Naive thymus-derived CD8-positive, alpha-beta T cell (primary cell): ENCODE results near the gene ZNF219. TPM values are rescaled to one million over a fixed set of nuclear protein-coding genes. Genes with fewer than 3 reads are reported as not detected.

ENCODE experiments used
- ATAC-seq, 2 donors: fragments of 150-1000 bp; cut with Tn5 transposase in 1 of 2; sonication (Bioruptor Pico), chemical (Tn5 transposase) in 1 of 2; 1 replicate in 1 of 2; 2 replicates in 1 of 2; pipeline ENCODE4 v1.10.0; 2021; ENCODE audit warnings: mild to moderate bottlenecking in 2 of 2, moderate library complexity in 2 of 2
- POLR2A ChIA-PET: fragments of 350-600 bp; sonication (Branson Sonifier 250); formaldehyde crosslinking; loops from one replicate; lab custom pipeline; 2021; ENCODE audit warnings: antibody characterized with exemption; lab: Charles Lee
- DNase-seq, 10 donors: peaks; one replicate each; pipeline versions ENCODE4 v3.0.0 to v3.0.0-alpha.2; 2020 to 2022
- H3K27ac Mint-ChIP-seq, 10 donors: one replicate each; pipeline ENCODE4 v1.8.0; 2020 to 2022; ENCODE audit warnings: mild to moderate bottlenecking in 10 of 10, mixed read lengths in 10 of 10, moderate library complexity in 4 of 10, inconsistent platforms in 1 of 10
- H3K27me3 Mint-ChIP-seq, 5 donors: one replicate each; pipeline ENCODE4 v1.8.0; 2021 to 2022; ENCODE audit warnings: mixed read lengths in 5 of 5
- H3K36me3 Mint-ChIP-seq, 3 donors: one replicate each; pipeline ENCODE4 v1.8.0; 2020 to 2022; ENCODE audit warnings: mixed read lengths in 3 of 3, mild to moderate bottlenecking in 2 of 3, inconsistent platforms in 1 of 3
- H3K4me1 Mint-ChIP-seq, 4 donors: one replicate each; pipeline ENCODE4 v1.8.0; 2021 to 2022; ENCODE audit warnings: mixed read lengths in 4 of 4
- H3K4me3 Mint-ChIP-seq, 10 donors: one replicate each; pipeline ENCODE4 v1.8.0; 2020 to 2022; ENCODE audit warnings: mild to moderate bottlenecking in 10 of 10, mixed read lengths in 10 of 10, moderate library complexity in 6 of 10, inconsistent platforms in 1 of 10
- H3K9me3 Mint-ChIP-seq, 9 donors: one replicate each; pipeline ENCODE4 v1.8.0; 2020 to 2022; ENCODE audit warnings: mixed read lengths in 9 of 9, mild to moderate bottlenecking in 3 of 9, inconsistent platforms in 1 of 9, moderate library complexity in 1 of 9
- polyA plus RNA-seq, 3 donors: library from polyadenylated mRNA; unstranded; fragments of 300-500 nt; fragmentation: Illumina TruSeq; gene quantifications; one replicate each; pipeline ENCODE4 v1.2.3, GENCODE V29; 2021
- total RNA-seq, 8 experiments: library from RNA in 2 of 8; stranded (reverse) in 2 of 8; gene quantifications; one replicate each; pipeline ENCODE4 v1.2.3 and lab custom pipeline; 2021 to 2026

Gene ZNF219
- total and polyA plus RNA-seq, 5 experiments from 2014 or later, result 1.7 to 7.7 (median 3.6) TPM

- DNase-seq (no peak), ATAC-seq (no peak)
- Mint-ChIP-seq H3K36me3 (no peaks in the 10 kb centered on the region), H3K4me3 (no peak overlapping the region), H3K27ac (peak overlapping the region in 1 of 10 donors; percentile 46), H3K4me1 (peaks cover 7 to 13% (median 11%) of the 10 kb centered on the region in 4 donors), H3K27me3 (no peaks in the 10 kb centered on the region), H3K9me3 (no peaks in the 10 kb centered on the region)
- POLR2A ChIA-PET, result interaction anchor here (1.1 kb wide), 1 partner anchor 94 kb away, joined by 3 read pairs; no protein-coding TSS in a partner anchor
These were observed 10.3 kb upstream of the ZNF219 start for GRCh38 chr14:21108791-21109190.

- DNase-seq (no peak), ATAC-seq (no peak)
- Mint-ChIP-seq H3K4me3 (no peak overlapping the region), H3K4me1 (peaks cover 10 to 24% (median 17%) of the 10 kb centered on the region in 4 donors), H3K9me3 (no peaks in the 10 kb centered on the region), H3K27me3 (no peaks in the 10 kb centered on the region), H3K36me3 (no peaks in the 10 kb centered on the region), H3K27ac (peak overlapping the region in 2 of 10 donors; percentile 16 to 49)
- POLR2A ChIA-PET, result no interaction called here
These were observed 8.9 kb upstream of the ZNF219 start for GRCh38 chr14:21107283-21107800.

- ATAC-seq (no peak), DNase-seq (peak; percentile 64 to 83 (median 74))
- H3K4me1 Mint-ChIP-seq, result peaks cover 10 to 25% (median 19%) of the 10 kb centered on the region in 4 donors
- POLR2A ChIA-PET, result no interaction called here
- H3K27me3 Mint-ChIP-seq, result no peaks in the 10 kb centered on the region
- no peaks in the 10 kb centered on the region for H3K36me3 Mint-ChIP-seq
- peak overlapping the region in 8 of 10 donors; percentile 12 to 71 (median 36) for H3K4me3 Mint-ChIP-seq
- no peaks in the 10 kb centered on the region for H3K9me3 Mint-ChIP-seq
- peak overlapping the region in 8 of 10 donors; percentile 16 to 80 (median 44) for H3K27ac Mint-ChIP-seq
These were observed 8.2 kb upstream of the ZNF219 start for GRCh38 chr14:21106498-21107282.

GRCh38 chr14:21106176-21106497, 7.7 kb upstream of the ZNF219 start:
- ATAC-seq (no peak), DNase-seq (no peak)
- Mint-ChIP-seq H3K27me3 (no peaks in the 10 kb centered on the region), H3K27ac (peak overlapping the region in 1 of 10 donors; percentile 21), H3K4me3 (peak overlapping the region in 1 of 10 donors; percentile 15), H3K9me3 (no peaks in the 10 kb centered on the region), H3K4me1 (peaks cover 10 to 25% (median 19%) of the 10 kb centered on the region in 4 donors), H3K36me3 (no peaks in the 10 kb centered on the region)
- POLR2A ChIA-PET, result interaction anchor here (1.6 to 3.7 kb wide), 3 partner anchors 12 to 91 kb away, joined by 8 to 66 read pairs (median 15); partner anchors contain the start of gene ARHGEF40

- peak overlapping the region in 6 of 10 donors; percentile 55 to 98 (median 92) for H3K27ac Mint-ChIP-seq
- H3K27me3 Mint-ChIP-seq, result peaks cover 0 to 2% (median 0%) of the 10 kb centered on the region in 5 donors
- no peaks in the 10 kb centered on the region for H3K9me3 Mint-ChIP-seq
- peak overlapping the region in 3 of 10 donors; percentile 65 to 88 (median 87) for H3K4me3 Mint-ChIP-seq
- peaks cover 10 to 25% (median 19%) of the 10 kb centered on the region in 4 donors for H3K4me1 Mint-ChIP-seq
- no peaks in the 10 kb centered on the region for H3K36me3 Mint-ChIP-seq
- no peak for ATAC-seq
- POLR2A ChIA-PET, result interaction anchor here (0.6 to 3.7 kb wide), 9 partner anchors 11 to 90 kb away, joined by 3 to 66 read pairs (median 12); partner anchors contain the start of genes ARHGEF40 and NDRG2
- no peak for DNase-seq
These were observed 6.6 kb upstream of the ZNF219 start for GRCh38 chr14:21105095-21105494.

- Mint-ChIP-seq H3K9me3 (no peaks in the 10 kb centered on the region), H3K4me3 (peak overlapping the region; percentile 65 to 95 (median 90)), H3K27ac (peak overlapping the region; percentile 85 to 98 (median 92)), H3K4me1 (peaks cover 10 to 26% (median 20%) of the 10 kb centered on the region in 4 donors), H3K27me3 (peaks cover 0 to 2% (median 0%) of the 10 kb centered on the region in 5 donors), H3K36me3 (no peaks in the 10 kb centered on the region)
- ATAC-seq, result peak; percentile 51 to 58
- POLR2A ChIA-PET, result interaction anchor here (0.6 to 3.7 kb wide), 12 partner anchors 11 to 91 kb away, joined by 3 to 66 read pairs (median 9); partner anchors contain the start of genes ARHGEF40 and NDRG2
- peak; percentile 49 to 82 (median 64) for DNase-seq
These were observed 6.1 kb upstream of the ZNF219 start for GRCh38 chr14:21104448-21105060.

- Mint-ChIP-seq H3K4me3 (peak overlapping the region; percentile 65 to 95 (median 90)), H3K36me3 (no peaks in the 10 kb centered on the region), H3K27ac (peak overlapping the region; percentile 85 to 98 (median 92)), H3K27me3 (peaks cover 0 to 2% (median 0%) of the 10 kb centered on the region in 5 donors), H3K9me3 (no peaks in the 10 kb centered on the region), H3K4me1 (peaks cover 11 to 33% (median 26%) of the 10 kb centered on the region in 4 donors)
- ATAC-seq (peak; percentile 84), DNase-seq (peak; percentile 82 to 97 (median 93))
- POLR2A ChIA-PET, result interaction anchor here (0.7 to 3.7 kb wide), 13 partner anchors 10 to 91 kb away, joined by 3 to 66 read pairs (median 8); partner anchors contain the start of genes ARHGEF40 and NDRG2
These were observed 5.4 kb upstream of the ZNF219 start for GRCh38 chr14:21103710-21104447.

GRCh38 chr14:21103411-21103709, 4.9 kb upstream of the ZNF219 start:
- POLR2A ChIA-PET, result interaction anchor here (0.9 to 3.7 kb wide), 10 partner anchors 9 to 88 kb away, joined by 3 to 66 read pairs (median 11); partner anchors contain the start of genes ARHGEF40 and NDRG2
- no peak for ATAC-seq
- Mint-ChIP-seq H3K9me3 (no peaks in the 10 kb centered on the region), H3K36me3 (no peaks in the 10 kb centered on the region), H3K27me3 (peaks cover 0 to 2% (median 0%) of the 10 kb centered on the region in 5 donors), H3K4me1 (peaks cover 13 to 35% (median 30%) of the 10 kb centered on the region in 4 donors), H3K27ac (peak overlapping the region; percentile 85 to 98 (median 92)), H3K4me3 (peak overlapping the region; percentile 65 to 95 (median 90))
- no peak for DNase-seq

- no peak for DNase-seq
- H3K4me1 Mint-ChIP-seq, result peaks cover 13 to 35% (median 30%) of the 10 kb centered on the region in 4 donors
- ATAC-seq, result no peak
- H3K27me3 Mint-ChIP-seq, result peaks cover 0 to 2% (median 0%) of the 10 kb centered on the region in 5 donors
- H3K36me3 Mint-ChIP-seq, result no peaks in the 10 kb centered on the region
- peak overlapping the region; percentile 65 to 95 (median 90) for H3K4me3 Mint-ChIP-seq
- H3K27ac Mint-ChIP-seq, result peak overlapping the region in 9 of 10 donors; percentile 85 to 98 (median 92)
- H3K9me3 Mint-ChIP-seq, result no peaks in the 10 kb centered on the region
- POLR2A ChIA-PET, result interaction anchor here (1.1 to 3.7 kb wide), 10 partner anchors 9 to 88 kb away, joined by 3 to 66 read pairs (median 12); partner anchors contain the start of genes ARHGEF40 and NDRG2
These were observed 4.3 kb upstream of the ZNF219 start for GRCh38 chr14:21102521-21103410.

- H3K27ac Mint-ChIP-seq, result peak overlapping the region in 2 of 10 donors; percentile 17 to 49
- H3K4me3 Mint-ChIP-seq, result peak overlapping the region in 2 of 10 donors; percentile 11 to 14
- ATAC-seq, result no peak
- H3K9me3 Mint-ChIP-seq, result no peaks in the 10 kb centered on the region
- POLR2A ChIA-PET, result interaction anchor here (0.6 to 2.4 kb wide), 2 partner anchors 9 to 410 kb away, joined by 3 to 11 read pairs; no protein-coding TSS in a partner anchor
- H3K4me1 Mint-ChIP-seq, result peaks cover 17 to 40% (median 36%) of the 10 kb centered on the region in 4 donors
- no peaks in the 10 kb centered on the region for H3K36me3 Mint-ChIP-seq
- H3K27me3 Mint-ChIP-seq, result peaks cover 0 to 2% (median 0%) of the 10 kb centered on the region in 5 donors
- DNase-seq, result no peak
These were observed 3.5 kb upstream of the ZNF219 start for GRCh38 chr14:21101802-21102413.
